ENCODE results near the gene CNTD1. TPM values are rescaled to one million over a fixed set of nuclear protein-coding genes. Genes with fewer than 3 reads are reported as not detected.

The CNTD1 gene
- total and polyA plus RNA-seq, 2 donors (not counting 1 experiment from before 2014, with no cell fraction given), result 0.14 to 0.66 TPM

GRCh38 chr17:42821176-42821575, 22.5 kb downstream of the CNTD1 start:
- DNase-seq (ENCODE audit: low read depth in 2 of 2), result no peak
- Histone ChIP-seq H3K79me2 (ENCODE audit: control insufficient read depth, insufficient read depth, low read length) (peaks cover 15% of the 10 kb centered on the region), H3K4me3 (replicated peaks in 1 of 4; ENCODE audit: control extremely low read depth in 1 of 4, insufficient read depth in 1 of 4, low read depth in 3 of 4, low read length in 4 of 4) (no peak overlapping the region), H3K4me1 (ENCODE audit: control insufficient read depth, extremely low read depth, insufficient read depth, low read length) (peaks cover 2% of the 10 kb centered on the region), H2AFZ (ENCODE audit: low read length) (no peak overlapping the region), H3K27me3 (ENCODE audit: control insufficient read depth, insufficient read depth, low read length) (no peaks in the 10 kb centered on the region), H3K27ac (ENCODE audit: insufficient read depth, low read length) (no peak overlapping the region), H4K20me1 (ENCODE audit: control insufficient read depth, extremely low read depth, insufficient read depth, low read length) (no peaks in the 10 kb centered on the region), H3K36me3 (ENCODE audit: control insufficient read depth, insufficient read depth, low read length) (peaks cover 12% of the 10 kb centered on the region), H3K4me2 (ENCODE audit: extremely low read depth, insufficient read depth, low read length) (no peak overlapping the region), H3K9me3 (ENCODE audit: control insufficient read depth, insufficient read depth, low read depth, low read length) (no peaks in the 10 kb centered on the region), H3K9ac (ENCODE audit: insufficient read depth, low read length) (no peak overlapping the region)
- no peak for TF ChIP-seq EZH2 (IDR thresholded peaks at IDR 0.05; ENCODE audit: low read length, missing control alignments)
- TF ChIP-seq, protein P1, sequence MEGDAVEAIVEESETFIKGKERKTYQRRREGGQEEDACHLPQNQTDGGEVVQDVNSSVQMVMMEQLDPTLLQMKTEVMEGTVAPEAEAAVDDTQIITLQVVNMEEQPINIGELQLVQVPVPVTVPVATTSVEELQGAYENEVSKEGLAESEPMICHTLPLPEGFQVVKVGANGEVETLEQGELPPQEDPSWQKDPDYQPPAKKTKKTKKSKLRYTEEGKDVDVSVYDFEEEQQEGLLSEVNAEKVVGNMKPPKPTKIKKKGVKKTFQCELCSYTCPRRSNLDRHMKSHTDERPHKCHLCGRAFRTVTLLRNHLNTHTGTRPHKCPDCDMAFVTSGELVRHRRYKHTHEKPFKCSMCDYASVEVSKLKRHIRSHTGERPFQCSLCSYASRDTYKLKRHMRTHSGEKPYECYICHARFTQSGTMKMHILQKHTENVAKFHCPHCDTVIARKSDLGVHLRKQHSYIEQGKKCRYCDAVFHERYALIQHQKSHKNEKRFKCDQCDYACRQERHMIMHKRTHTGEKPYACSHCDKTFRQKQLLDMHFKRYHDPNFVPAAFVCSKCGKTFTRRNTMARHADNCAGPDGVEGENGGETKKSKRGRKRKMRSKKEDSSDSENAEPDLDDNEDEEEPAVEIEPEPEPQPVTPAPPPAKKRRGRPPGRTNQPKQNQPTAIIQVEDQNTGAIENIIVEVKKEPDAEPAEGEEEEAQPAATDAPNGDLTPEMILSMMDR (conservative IDR thresholded peaks at IDR 0.05 in 1 of 2, IDR thresholded peaks at IDR 0.05 in 1 of 2; ENCODE audit: low read depth in 1 of 2, low read length in 2 of 2), result no peak

DNA sequence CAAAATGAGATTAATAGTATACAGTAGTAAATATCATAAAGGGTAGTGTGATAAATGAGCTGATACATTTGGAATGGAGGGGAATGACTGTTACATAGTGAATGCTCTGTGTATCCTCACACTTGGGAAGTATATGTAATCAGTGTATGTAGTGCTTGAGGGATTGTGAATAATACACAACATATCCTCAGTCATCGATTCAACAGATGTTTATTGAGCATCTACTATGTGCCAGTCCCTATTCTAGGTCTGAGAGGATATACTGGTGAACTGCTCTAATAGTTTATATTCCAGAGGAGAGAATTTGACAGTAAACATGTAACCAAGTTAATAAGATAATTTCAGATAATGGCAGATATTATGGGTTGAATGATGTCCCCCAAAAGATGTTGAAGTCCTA, 28.8 kb downstream of the CNTD1 start:
- Histone ChIP-seq H3K9ac (ENCODE audit: insufficient read depth, low read length) (no peak overlapping the region), H3K4me1 (ENCODE audit: control insufficient read depth, extremely low read depth, insufficient read depth, low read length) (peaks cover 2% of the 10 kb centered on the region), H3K79me2 (ENCODE audit: control insufficient read depth, insufficient read depth, low read length) (peaks cover 12% of the 10 kb centered on the region), H2AFZ (ENCODE audit: low read length) (no peak overlapping the region), H3K4me3 (replicated peaks in 1 of 4; ENCODE audit: control extremely low read depth in 1 of 4, insufficient read depth in 1 of 4, low read depth in 3 of 4, low read length in 4 of 4) (no peak overlapping the region), H3K27me3 (ENCODE audit: control insufficient read depth, insufficient read depth, low read length) (no peaks in the 10 kb centered on the region), H3K9me3 (ENCODE audit: control insufficient read depth, insufficient read depth, low read depth, low read length) (no peaks in the 10 kb centered on the region), H3K4me2 (ENCODE audit: extremely low read depth, insufficient read depth, low read length) (no peak overlapping the region), H3K27ac (ENCODE audit: insufficient read depth, low read length) (no peak overlapping the region), H4K20me1 (ENCODE audit: control insufficient read depth, extremely low read depth, insufficient read depth, low read length) (no peaks in the 10 kb centered on the region), H3K36me3 (ENCODE audit: control insufficient read depth, insufficient read depth, low read length) (no peaks in the 10 kb centered on the region)
- DNase-seq (ENCODE audit: low read depth in 2 of 2), result no peak
- no peak for TF ChIP-seq EZH2 (IDR thresholded peaks at IDR 0.05; ENCODE audit: low read length, missing control alignments)
- TF ChIP-seq, protein P1 (conservative IDR thresholded peaks at IDR 0.05 in 1 of 2, IDR thresholded peaks at IDR 0.05 in 1 of 2; ENCODE audit: low read depth in 1 of 2, low read length in 2 of 2), result no peak

DNA sequence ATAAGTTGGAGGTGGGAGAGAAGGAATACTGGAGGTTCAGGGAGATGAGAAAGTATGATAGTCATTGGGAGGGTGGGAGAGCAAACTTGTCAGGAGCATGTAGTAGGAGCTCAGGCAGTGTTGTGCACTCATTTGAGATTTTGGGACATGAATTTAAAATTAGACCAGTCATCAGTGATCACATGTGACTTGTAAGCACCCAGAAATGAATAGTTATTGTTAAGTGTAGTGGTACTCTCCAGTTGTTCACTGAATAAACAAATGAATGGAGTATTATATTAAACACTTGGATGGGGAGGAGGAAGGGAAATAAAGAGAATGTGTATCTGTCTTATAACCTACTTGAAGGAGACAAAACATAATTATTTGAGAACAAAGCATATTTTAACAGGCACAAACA, 32.3 kb downstream of the CNTD1 start:
- no peaks in the 10 kb centered on the region for H3K36me3 ChIP-seq (ENCODE audit: control insufficient read depth, insufficient read depth, low read length)
- no peak overlapping the region for H3K27ac ChIP-seq (ENCODE audit: insufficient read depth, low read length)
- no peak overlapping the region for H3K4me2 ChIP-seq (ENCODE audit: extremely low read depth, insufficient read depth, low read length)
- no peaks in the 10 kb centered on the region for H3K4me1 ChIP-seq (ENCODE audit: control insufficient read depth, extremely low read depth, insufficient read depth, low read length)
- peaks cover 20% of the 10 kb centered on the region for H3K79me2 ChIP-seq (ENCODE audit: control insufficient read depth, insufficient read depth, low read length)
- TF ChIP-seq, protein P1 (conservative IDR thresholded peaks at IDR 0.05 in 1 of 2, IDR thresholded peaks at IDR 0.05 in 1 of 2; ENCODE audit: low read depth in 1 of 2, low read length in 2 of 2), result no peak
- no peak for TF ChIP-seq EZH2 (IDR thresholded peaks at IDR 0.05; ENCODE audit: low read length, missing control alignments)
- H3K9me3 ChIP-seq (ENCODE audit: control insufficient read depth, insufficient read depth, low read depth, low read length), result no peaks in the 10 kb centered on the region
- H3K9ac ChIP-seq (ENCODE audit: insufficient read depth, low read length), result no peak overlapping the region
- H3K4me3 ChIP-seq (replicated peaks in 1 of 4; ENCODE audit: control extremely low read depth in 1 of 4, insufficient read depth in 1 of 4, low read depth in 3 of 4, low read length in 4 of 4), result no peak overlapping the region
- no peak overlapping the region for H2AFZ ChIP-seq (ENCODE audit: low read length)
- no peak for DNase-seq (ENCODE audit: low read depth in 2 of 2)
- H4K20me1 ChIP-seq (ENCODE audit: control insufficient read depth, extremely low read depth, insufficient read depth, low read length), result no peaks in the 10 kb centered on the region
- no peaks in the 10 kb centered on the region for H3K27me3 ChIP-seq (ENCODE audit: control insufficient read depth, insufficient read depth, low read length)

Data from fibroblast of lung (primary cell).